Stimulated activated CD8-positive, alpha-beta memory T cell treated with anti-CD3 and anti-CD28 coated beads, Interleukin-15, amount 100 ng/mL, for 4 hours (primary cell): Measurements from ENCODE around the gene MEGF6.

Experiments
- DNase-seq, 2 donors: peaks; one replicate each; pipeline ENCODE4 v3.0.0-alpha.2; 2020; ENCODE audit warnings: low read depth in 2 of 2

MEGF6 gene

DNA sequence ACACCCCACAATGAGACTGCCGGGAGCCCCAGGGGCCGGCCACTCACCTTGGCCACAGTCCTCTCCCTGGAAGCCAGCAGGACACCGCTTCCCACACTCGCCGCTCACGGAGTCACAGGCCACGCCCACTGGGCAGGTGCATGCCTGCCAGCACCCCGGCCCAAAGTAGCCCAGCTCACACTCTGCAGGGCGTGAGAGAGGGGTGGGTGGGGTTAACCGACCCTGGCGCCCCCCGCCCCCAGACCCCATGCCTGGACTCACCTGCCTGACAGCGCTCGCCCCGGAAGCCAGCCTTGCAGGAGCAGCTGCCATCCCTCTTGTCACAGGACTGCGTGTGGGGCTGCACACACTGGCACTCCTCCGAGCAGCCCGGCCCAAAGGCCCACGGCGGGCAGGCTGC is 106.1 kb downstream of the MEGF6 start:
- DNase-seq = no peak

DNA sequence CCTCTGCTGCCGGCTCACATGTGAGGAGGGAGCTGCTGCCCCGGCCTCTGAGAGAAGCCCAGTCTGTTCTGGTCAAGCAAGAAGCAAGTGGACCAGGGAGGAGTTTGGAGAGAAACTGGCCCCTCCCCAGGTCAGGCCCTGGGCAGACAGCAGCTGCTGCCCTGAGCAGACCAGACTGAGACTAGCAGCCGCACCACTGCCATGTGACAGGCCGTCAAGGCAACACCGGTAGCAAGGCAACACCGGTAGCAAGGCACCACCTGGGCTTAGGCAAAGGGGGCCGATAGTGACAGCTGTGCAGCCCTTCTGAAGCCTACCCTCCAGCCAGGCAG is 106.5 kb downstream of the MEGF6 start:
- no peak for DNase-seq

DNA sequence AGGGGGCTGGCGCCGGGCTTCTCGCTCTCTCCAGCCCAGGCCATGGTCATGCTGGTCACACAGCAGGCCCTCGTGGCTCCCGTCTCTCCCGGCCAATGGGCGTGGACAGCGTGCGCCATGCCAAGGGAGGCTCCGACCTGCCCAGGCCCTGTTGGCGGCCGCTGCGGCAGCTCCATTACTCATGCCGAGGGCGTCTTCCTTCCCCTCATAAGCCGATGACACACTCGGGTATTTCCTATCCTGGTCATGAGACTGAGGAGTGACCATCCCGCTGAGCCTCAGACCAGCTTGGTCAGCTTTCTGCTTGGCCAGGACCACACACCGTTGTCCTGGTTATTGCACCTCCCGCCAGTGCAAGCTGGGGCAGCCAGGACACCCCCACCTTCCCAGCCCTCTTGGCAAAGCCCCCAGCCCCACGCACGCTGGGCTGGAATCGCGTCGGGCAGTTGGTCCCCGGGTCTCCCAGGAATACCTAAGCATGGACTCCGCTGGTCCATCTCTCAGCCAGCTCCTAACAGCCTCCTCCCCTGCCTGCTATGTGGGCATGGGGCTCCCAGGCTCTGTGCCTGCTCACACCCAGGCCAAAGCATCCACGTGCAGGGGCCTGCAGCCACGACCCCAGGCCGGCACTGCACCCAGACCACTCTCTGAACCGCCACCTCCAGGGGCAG is 107.0 kb downstream of the MEGF6 start:
- DNase-seq = no peak

DNA sequence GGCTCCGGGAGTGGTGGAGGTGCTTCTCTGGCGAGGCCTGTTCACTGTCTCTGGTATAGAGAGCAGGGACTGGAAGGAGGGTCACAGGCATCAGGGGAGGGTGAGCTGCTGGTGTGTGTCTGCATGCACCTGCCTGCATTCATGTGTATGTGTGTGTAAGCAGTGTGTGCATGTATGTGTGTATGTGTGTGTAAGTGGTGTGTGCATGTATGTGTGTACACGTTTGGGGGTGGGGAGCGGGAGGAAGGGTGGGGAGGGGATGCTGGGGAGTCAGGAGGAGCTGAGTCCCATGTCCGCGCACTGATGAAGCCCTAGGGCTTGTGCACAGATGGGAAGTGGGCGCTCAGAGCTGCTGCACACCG is 107.8 kb downstream of the MEGF6 start:
- DNase-seq = no peak

DNA sequence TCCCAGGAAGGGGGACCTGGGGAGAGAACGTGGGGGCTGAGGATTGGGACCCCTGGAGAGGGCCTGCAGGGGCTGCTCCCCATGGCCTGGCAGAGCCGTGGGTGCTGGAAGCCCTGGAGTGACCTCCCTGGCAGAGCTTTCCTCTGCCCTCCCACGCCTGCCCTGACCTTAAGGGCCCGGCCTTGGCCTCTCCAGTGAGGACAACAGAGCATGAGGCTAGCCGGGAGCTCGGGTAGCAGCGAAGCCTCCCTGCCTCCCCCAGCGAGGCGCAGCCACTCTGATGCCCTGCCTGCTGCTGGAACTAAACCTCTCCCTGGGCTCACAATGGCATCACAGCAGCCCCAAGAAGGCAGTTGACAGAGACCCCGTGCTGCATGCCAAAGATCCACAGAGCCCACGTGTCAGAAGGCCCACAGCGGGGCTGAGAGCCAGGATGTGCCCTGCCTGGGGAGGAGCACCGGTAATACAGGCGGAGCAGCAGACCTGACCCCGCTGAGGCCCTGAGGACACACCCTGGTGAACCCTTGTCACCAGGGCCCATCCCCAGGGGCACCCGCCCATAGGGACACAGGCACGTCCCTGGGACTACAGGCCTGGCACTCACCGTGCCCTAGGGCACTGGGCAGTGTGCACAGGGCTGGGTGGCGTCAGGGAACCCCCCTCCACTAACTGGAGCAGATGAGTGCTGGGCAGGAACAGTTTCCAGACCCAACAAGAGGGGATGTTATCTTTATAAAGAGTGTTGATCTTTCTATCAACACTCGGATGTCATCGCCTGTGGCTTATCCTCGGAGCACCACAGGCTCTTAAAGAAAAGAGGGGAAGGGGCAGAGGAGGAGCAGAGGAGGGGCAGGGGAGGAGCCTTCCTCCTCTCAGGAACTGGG is 108.4 kb downstream of the MEGF6 start:
- DNase-seq = no peak

DNA sequence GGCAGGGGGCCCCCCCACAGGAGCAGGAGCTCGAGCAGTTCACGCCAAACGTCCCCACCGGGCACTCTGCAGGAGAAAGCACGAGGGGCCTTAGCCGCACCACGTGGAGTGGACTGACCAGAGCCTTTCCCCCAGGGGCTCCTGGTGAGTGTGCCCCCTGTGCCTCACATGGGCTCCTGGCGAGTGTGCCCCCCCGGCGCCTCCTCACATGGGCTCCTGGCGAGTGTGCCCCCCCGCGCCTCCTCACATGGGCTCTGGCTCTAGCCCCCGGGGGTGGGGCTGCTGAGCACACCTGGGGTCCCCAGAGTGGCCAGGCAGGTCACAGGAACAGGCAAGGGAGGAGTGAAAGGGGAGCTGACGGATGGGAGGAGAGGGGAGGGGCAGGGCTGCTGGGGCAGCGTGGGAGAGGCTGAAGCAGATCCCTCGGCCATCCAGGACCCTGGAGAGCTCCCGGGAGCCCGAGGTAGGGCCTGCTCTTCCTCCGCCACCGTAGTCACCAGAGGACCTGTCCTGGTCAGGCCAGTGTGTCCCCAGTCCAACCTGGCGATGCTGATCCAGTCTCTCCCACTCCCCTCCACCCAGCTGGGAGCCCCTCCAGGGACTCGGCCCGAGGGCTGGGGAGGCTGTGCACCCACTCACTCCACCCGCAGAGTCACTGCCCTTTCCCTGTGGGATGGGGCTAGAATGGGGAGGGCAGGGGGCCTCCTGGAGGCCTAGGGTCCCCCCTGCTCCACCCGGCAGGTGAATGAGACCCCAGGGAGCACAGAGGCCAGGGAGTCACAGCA is 109.3 kb downstream of the MEGF6 start:
- no peak for DNase-seq

DNA sequence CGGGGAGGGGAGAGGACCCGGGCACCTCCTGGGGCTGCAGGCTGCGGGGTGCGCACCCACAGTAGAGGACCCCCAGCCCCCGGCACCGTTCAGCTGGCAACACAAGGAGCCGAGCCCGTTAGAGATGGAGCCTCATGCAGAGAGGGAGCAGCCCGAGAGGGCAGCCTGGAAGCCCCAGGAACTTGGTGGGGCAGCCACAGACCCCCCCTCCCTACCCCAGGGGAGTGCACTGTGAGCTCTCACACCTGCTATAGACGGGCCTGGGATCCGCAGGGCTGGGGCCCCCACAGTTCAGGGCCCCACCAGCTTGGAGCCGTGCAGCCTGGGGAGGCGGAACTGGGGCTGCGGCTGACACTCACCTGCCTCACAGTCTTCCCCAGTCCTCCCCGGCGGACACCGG is 109.9 kb downstream of the MEGF6 start:
- no peak for DNase-seq

DNA sequence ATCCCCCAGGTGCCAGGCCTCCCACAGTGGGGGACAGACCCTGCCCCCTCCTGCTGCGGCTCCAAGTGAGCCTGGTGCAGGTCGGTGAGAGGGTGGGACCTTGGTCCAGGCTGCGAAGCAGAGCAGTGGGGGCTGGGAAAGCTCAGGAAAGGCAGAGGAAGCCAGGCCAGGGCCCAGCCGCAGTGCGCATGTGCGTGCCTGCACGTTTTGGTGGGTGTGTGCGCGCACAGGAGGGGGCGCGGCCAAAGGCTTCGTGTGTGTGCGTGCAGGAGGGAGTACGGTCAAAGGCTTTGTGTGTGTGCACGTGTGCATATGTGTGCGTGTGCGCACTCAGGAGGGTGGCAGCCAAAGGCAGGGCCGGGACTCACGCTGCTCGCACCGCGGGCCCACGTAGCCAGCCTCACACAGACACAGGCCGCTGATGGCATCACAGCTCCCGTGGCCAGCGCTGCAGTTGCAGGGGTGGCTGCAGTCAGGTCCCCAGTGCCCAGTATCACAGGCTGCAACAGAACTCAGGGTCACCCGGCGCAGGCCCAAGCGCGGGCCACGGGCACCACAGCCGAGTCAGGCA is 111.0 kb downstream of the MEGF6 start:
- no peak for DNase-seq

DNA sequence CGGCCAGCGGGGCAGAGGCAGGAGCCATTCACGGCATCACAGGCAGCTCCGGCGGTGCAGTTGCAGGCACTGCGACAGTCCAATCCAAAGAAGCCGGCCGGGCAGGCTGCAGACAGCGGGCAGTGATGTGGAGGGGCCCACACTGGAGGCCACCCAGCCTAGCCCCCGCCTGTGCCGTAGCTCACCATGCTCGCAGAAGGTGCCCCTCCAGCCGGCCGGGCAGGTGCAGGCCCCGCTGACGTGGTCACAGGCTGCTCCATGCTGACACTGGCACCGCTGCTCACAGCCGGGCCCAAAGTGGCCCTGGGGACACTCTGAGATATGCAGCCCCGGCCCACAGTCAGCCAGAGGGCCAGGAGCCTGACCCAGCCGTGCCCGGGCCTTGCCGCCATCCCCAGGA is 111.7 kb downstream of the MEGF6 start:
- no peak for DNase-seq

DNA sequence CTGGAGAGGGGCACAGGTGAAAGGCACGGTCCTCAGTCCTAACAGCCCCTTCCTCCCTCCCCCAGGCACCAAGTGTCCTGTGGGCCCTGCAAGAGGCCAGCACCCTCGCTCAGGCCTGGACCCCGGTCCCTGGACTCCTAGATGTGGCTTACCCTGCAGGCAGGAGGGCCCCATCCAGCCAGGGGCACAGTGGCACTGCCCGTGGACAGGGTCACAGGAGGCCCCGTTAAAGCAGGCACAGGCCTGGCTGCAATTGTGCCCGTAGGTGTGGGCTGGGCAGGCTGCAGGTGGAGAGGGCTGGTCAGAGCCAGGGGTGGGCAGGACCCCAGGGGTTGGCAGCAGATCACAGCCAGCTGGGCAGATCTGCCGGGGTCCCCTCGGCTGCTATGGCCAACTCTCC is 112.3 kb downstream of the MEGF6 start:
- no peak for DNase-seq

DNA sequence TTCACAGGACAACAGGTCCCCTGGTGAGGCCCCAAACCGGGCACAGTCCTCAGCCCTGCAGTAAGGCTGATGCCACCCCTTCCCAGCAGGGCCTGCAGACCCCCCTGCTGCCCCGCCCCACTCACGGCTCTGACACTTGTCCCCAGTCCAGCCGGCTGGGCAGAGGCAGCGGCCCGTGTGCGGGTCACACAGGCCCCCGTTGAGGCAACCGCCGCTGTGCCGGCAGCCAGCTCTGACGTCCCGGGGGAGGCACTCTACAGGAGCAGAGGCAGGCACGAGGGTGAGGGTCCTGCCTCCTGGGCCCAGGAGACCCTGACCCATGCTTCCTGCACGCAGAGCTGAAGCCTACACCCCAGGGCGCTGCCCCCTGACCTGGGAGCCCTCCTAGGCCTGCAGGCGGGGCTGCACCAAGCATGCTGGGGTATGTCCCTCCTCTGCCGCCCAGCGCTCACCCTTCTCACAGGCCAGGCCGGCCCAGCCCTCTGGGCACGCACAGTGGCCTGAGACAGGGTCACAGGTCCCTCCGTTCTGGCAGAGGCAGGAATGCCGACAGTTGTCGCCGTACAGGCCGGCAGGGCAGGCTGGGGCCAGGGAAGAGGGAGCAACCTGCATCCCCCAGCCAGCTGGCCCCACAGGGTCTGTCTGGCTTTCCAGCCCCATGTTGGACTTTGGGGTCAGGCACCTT is 112.9 kb downstream of the MEGF6 start:
- no peak for DNase-seq

DNA sequence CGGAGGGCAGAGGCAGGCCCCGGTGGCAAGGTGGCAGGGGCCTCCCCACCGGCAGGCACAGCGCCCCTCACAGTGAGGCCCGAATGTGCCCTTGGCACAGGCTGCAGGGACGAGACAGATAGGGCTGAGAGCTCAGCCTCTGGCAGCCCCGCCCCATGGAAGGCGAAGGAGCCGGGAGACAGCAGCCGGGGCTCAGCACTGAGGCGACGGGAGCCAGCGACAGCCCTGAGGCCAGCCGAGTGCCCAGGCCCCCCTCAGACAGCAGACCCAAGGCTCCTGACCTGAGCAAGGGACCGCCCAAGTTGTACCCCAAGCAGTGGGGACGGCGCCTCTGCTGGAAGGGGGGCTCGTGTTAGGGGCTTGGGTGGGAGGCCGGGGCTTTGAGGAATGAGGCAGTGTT is 113.8 kb downstream of the MEGF6 start:
- no peak for DNase-seq

DNA sequence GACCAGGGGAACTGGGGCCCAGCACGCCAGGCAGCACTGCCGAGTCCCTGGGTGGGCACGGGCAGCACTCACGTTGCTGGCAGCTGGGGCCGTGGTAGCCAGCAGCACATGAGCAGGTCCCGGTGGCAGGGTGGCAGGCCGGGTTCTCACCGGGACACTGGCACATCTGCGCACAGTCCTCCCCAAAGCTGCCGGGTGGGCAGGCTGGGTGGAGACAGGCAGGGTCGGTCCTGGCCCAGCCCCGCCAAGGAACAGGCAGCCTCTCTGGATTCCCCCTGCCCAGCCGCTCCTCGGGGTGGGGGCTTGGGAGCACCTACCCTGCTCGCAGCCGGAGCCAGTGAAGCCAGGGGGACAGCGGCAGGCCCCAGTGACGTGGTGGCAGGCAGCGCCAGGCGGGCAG is 114.4 kb downstream of the MEGF6 start:
- no peak for DNase-seq

DNA sequence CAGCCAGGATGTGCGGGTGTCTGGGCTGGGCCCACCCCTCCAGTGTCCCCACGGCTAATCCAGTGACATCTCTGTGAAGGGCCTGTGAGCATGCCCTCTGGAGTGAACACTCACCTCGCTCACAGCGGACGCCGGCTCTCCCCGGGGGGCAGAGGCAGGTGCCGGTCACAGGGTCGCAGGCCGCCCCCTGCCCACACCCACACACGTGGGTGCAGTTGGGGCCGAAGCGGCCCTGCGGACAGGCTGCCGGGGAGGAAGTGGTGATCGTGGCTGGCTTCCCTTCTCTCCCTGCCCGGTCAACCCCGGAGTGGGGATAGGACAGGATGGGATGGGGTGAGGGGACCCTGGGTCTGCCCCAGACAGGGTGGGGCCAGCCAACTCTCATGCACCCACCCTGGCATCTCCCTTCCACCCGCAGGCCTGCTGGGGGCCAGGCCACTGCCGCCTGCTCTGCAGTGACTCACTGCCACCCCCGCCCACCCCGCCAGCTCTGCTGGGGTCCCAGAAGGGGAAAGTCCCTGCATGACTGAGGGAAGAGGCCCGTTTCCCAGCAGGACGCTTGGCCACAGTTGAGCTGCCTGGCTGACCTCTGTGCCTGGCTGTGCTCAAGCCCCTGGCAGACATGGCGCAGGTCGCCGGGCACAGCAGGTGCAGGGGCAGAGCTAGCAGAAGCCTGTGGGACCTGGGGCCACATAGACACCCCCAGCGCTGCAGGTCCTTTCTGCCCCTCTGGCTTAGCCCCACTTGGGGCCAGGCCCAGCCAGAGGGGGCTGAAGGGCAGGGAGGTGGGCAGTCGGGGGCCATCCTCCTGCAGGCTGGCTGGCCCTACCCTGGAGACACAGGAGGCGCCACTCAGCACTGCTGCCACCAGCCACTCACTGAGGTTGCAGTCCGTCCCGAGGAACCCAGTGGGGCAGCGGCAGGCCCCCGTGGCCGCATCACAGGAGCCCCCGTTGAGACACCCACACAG is 115.2 kb downstream of the MEGF6 start:
- no peak for DNase-seq

DNA sequence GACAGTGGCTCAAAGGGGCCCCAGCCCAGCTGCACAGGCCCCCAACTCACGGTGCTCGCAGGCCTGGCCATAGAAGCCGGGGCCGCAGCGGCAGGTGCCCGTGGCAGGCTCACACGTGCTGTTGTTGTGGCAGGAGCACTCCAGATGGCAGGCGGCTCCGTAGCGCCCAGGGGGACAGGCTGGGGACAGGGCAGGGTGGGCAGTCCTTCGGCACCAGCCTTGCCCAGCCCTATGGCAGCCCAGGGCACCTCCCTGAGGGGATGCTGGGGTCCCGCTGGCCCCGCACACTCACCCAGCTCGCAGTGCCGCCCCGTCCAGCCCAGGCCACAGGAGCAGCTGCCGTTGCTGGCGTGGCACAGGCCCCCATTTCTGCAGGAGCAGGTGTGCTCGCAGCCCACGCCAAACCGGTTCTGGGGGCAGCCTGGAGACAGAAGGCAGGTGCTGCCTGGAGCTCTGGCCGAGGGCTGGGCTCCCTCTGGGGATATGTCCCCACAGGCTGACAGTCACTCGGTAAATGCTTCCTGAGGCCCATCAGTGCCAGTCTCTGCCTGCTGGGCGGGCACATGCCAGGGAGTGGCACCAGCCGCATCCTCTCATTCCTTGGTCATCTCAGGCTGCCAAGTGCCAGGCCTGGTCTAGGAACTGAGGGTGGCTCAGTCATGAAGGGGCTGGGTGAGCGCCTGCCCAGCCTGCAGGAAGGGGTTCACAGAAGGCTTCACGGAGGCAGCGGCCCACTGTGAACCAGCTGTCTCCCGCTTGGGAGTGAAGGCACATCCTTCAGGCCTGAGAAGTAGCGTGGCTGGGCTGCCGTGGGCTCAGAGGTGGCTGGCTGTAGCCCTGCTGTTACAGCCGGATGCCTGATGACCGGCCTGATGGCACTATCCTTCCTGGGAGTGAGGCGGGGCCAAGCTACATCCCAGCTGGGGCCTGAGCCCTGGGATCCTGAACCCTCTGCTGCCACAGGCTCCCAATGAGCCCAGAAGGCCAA is 116.7 kb downstream of the MEGF6 start:
- DNase-seq = no peak

DNA sequence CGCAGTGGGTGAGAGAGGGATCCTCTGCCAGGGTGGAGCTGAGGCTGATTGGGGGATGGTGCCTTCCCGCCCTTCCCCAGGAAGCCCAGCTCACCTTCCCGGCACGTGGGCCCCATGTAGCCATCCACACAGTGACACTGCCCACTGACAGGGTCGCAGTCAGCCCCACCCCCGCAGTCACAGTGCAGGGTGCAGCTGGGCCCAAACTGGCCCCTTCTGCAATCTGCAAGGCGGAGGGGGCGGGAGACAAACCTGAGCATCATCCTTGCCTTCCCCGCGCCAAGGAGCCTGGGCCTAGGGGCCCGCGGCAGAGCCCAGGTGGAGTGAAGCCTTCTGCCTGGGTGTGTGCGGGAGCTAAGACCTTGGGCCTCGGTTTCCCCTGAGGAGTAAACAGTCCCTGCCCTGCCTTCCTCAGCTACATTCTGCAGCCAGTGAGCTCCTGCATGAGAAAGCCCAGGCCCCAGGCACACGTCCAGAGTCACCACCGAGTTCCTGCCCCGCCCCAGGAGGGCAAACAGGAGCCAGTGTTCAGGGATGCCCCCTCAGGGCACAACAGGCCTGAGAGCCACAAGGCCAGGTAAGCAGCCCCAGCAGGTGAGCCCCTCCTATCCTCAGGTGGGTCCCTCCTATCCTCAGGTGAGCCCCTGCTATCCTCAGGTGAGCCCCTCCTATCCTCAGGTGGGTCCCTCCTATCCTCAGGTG is 118.6 kb downstream of the MEGF6 start:
- DNase-seq = no peak

DNA sequence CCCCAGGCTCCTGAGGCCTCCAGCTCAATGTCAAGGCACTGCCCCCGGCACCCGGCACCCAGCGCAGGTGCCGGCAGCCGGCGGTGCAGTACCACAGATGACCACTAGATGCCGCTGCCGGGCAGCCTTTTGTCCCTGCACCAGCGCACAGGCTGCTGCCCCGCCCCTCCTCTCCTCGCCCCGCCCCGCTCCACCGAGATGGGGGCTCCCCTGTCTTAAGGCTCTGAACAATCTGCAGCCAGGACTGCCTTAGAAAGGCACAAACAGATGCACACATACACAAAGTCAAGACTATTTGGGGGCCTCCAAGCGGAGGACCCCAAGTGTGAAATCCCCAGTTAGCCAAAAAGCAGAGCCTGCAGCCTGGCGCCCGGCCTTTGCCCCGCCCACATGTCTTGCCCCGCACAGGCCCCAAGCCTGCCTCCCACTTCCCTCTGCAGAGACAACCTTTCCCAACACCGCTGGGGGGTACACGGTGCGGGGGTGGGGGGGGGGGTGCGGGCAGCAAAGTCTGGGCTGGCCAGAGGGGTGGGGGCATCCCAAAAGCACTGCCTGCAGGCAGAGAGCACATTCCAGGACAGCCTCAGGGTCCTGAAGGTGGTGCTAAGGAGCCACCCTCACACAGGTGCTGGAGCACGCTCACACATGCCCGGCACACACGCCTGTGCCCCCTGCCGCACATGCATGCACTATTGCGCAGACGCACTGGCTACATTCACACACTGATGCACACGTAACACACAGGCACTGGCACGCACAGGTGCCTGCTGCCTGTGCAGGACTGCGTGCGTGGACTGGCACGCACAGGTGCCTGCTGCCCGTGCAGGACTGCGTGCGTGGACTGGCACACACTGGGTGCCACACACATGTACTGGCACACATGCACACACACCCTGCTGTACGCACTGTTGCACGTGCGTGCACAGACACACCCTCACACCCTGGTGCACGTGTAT is 119.7 kb downstream of the MEGF6 start:
- DNase-seq = peak; percentile 57 to 58
